H9 (cell line): Measurements from ENCODE around the gene DDX47. TPM values are rescaled to one million over a fixed set of nuclear protein-coding genes. Genes with fewer than 3 reads are reported as not detected.

Experiments
- DNase-seq: peaks from one replicate; pipeline ENCODE4 v3.0.0-alpha.2; 2017
- H2AFZ ChIP-seq: one replicate; pipeline ENCODE4 v1.6.1; 2013; ENCODE audit warnings: mild to moderate bottlenecking, low read length, control low read depth, moderate library complexity
- H2AK5ac ChIP-seq: 2 replicates; pipeline ENCODE4 v1.6.1; 2013; ENCODE audit warnings: low read length, control low read depth, mixed read lengths; ENCODE audit not compliant: insufficient read length
- H2BK120ac ChIP-seq: one replicate; pipeline ENCODE4 v1.6.1; 2013; ENCODE audit warnings: low read depth, mild to moderate bottlenecking, low read length, control low read depth, inconsistent platforms; ENCODE audit not compliant: poor library complexity, severe bottlenecking
- H2BK12ac ChIP-seq: 2 replicates; pipeline ENCODE4 v1.6.1; 2013; ENCODE audit warnings: low read length, control low read depth, mixed read lengths, low read depth; ENCODE audit not compliant: insufficient read length
- H2BK15ac ChIP-seq: 2 replicates; pipeline ENCODE4 v1.6.1; 2013; ENCODE audit warnings: low read depth, low read length, control low read depth
- H2BK20ac ChIP-seq: one replicate; pipeline ENCODE4 v1.6.1; 2013; ENCODE audit warnings: low read depth, mild to moderate bottlenecking, low read length, control low read depth, inconsistent platforms; ENCODE audit not compliant: poor library complexity, severe bottlenecking
- H2BK5ac ChIP-seq: 2 replicates; pipeline ENCODE4 v1.6.1; 2013; ENCODE audit warnings: low read length, control low read depth, mixed read lengths; ENCODE audit not compliant: insufficient read length
- H3K14ac ChIP-seq: 2 replicates; pipeline ENCODE4 v1.6.1; 2013; ENCODE audit warnings: low read length, control low read depth; ENCODE audit not compliant: insufficient read depth
- H3K18ac ChIP-seq: 2 replicates; pipeline ENCODE4 v1.6.1; 2013; ENCODE audit warnings: low read depth, mild to moderate bottlenecking, mixed read lengths, low read length, control low read depth; ENCODE audit not compliant: insufficient read length
- H3K23ac ChIP-seq: 2 replicates; pipeline ENCODE4 v1.6.1; 2013; ENCODE audit warnings: low read length, control low read depth, mixed read lengths, low read depth; ENCODE audit not compliant: insufficient read length
- H3K23me2 ChIP-seq: 2 replicates; pipeline ENCODE4 v1.6.1; 2013; ENCODE audit warnings: low read depth, mild to moderate bottlenecking, mixed read lengths, low read length, control low read depth; ENCODE audit not compliant: insufficient read length, poor library complexity, severe bottlenecking
- H3K27ac ChIP-seq: 2 replicates; pipeline ENCODE4 v1.5.1; 2013; ENCODE audit warnings: low read length, control low read depth, mixed read lengths, low read depth; ENCODE audit not compliant: insufficient read length
- H3K27me3 ChIP-seq: 2 replicates; pipeline ENCODE4 v1.6.1; 2013; ENCODE audit warnings: low read length, control low read depth, inconsistent platforms; ENCODE audit not compliant: insufficient read depth
- H3K4ac ChIP-seq: 2 replicates; pipeline ENCODE4 v1.6.1; 2013; ENCODE audit warnings: low read depth, mild to moderate bottlenecking, control low read depth, inconsistent platforms, low read length, moderate library complexity
- H3K4me1 ChIP-seq: 2 replicates; pipeline ENCODE4 v1.6.1; 2013; ENCODE audit warnings: low read length, control low read depth, inconsistent platforms; ENCODE audit not compliant: insufficient read depth
- H3K4me2 ChIP-seq: 2 replicates; pipeline ENCODE4 v1.6.1; 2013; ENCODE audit warnings: low read length, control low read depth, mixed read lengths; ENCODE audit not compliant: insufficient read length, insufficient read depth
- H3K56ac ChIP-seq: 2 replicates; pipeline ENCODE4 v1.6.1; 2013; ENCODE audit warnings: low read depth, mild to moderate bottlenecking, mixed read lengths, low read length, control low read depth; ENCODE audit not compliant: insufficient read length
- H3K79me1 ChIP-seq: 2 replicates; pipeline ENCODE4 v1.6.1; 2013; ENCODE audit warnings: low read depth, mild to moderate bottlenecking, moderate library complexity, low read length, control low read depth, inconsistent platforms; ENCODE audit not compliant: insufficient read depth, poor library complexity, severe bottlenecking
- H3K79me2 ChIP-seq: 2 replicates; pipeline ENCODE4 v1.6.1; 2013; ENCODE audit warnings: low read length, control low read depth, inconsistent platforms; ENCODE audit not compliant: insufficient read depth
- H3K9ac ChIP-seq: 2 replicates; pipeline ENCODE4 v1.6.1; 2013; ENCODE audit warnings: low read length, control low read depth, mixed read lengths; ENCODE audit not compliant: insufficient read length; ENCODE audit errors: extremely low read depth
- H3K9me3 ChIP-seq: one replicate; pipeline ENCODE4 v1.6.1; 2013; ENCODE audit warnings: low read depth, low read length, inconsistent platforms; ENCODE audit not compliant: control insufficient read depth
- H3T11ph ChIP-seq: one replicate; pipeline ENCODE4 v1.6.1; 2013; ENCODE audit warnings: mild to moderate bottlenecking, low read length, control low read depth, inconsistent platforms
- H4K20me1 ChIP-seq: one replicate; pipeline ENCODE4 v1.6.1; 2013; ENCODE audit not compliant: control insufficient read depth, insufficient read length, insufficient read depth
- H4K5ac ChIP-seq: 2 replicates; pipeline ENCODE4 v1.6.1; 2013; ENCODE audit warnings: low read depth, mild to moderate bottlenecking, mixed read lengths, low read length, control low read depth; ENCODE audit not compliant: insufficient read length
- H4K8ac ChIP-seq: replicated peaks from 2 replicates; pipeline ENCODE4 v1.6.1; 2013; ENCODE audit warnings: low read length, control low read depth, mixed read lengths, low read depth; ENCODE audit not compliant: insufficient read length
- H4K91ac ChIP-seq: 2 replicates; pipeline ENCODE4 v1.6.1; 2013; ENCODE audit warnings: low read depth, mild to moderate bottlenecking, moderate library complexity, mixed read lengths, low read length, control low read depth; ENCODE audit not compliant: insufficient read length
- H3K27ac Mint-ChIP-seq, 3 experiments: 2 replicates in 2 of 3; 3 replicates in 1 of 3; pipeline ENCODE4 v1.8.0; 2020 to 2021; ENCODE audit warnings: mixed read lengths in 3 of 3, mild to moderate bottlenecking in 1 of 3, moderate library complexity in 1 of 3
- H3K27me3 Mint-ChIP-seq: 2 replicates; pipeline ENCODE4 v1.8.0; 2021; ENCODE audit warnings: low read depth, mild to moderate bottlenecking, moderate library complexity, mixed read lengths
- H3K36me3 Mint-ChIP-seq, 3 experiments: 2 replicates in 2 of 3; 3 replicates in 1 of 3; pipeline ENCODE4 v1.8.0; 2020 to 2021; ENCODE audit warnings: low read depth in 3 of 3, mixed read lengths in 3 of 3; ENCODE audit not compliant: insufficient read depth in 1 of 3
- H3K4me1 Mint-ChIP-seq, 2 experiments: 2 replicates each; pipeline ENCODE4 v1.8.0; 2020; ENCODE audit warnings: mixed read lengths in 2 of 2
- H3K4me3 Mint-ChIP-seq, 2 experiments: 2 replicates in 1 of 2; 3 replicates in 1 of 2; pipeline ENCODE4 v1.8.0; 2020 to 2021; ENCODE audit warnings: mild to moderate bottlenecking in 2 of 2, mixed read lengths in 2 of 2, moderate library complexity in 1 of 2
- H3K9me3 Mint-ChIP-seq, 2 experiments: 2 replicates in 1 of 2; 3 replicates in 1 of 2; pipeline ENCODE4 v1.8.0; 2020; ENCODE audit warnings: mild to moderate bottlenecking in 2 of 2, mixed read lengths in 2 of 2, moderate library complexity in 1 of 2
- CTCF ChIP-seq: fragments of 200-600 bp; sonication (generic); conservative IDR thresholded peaks from 3 replicates; pipeline ENCODE4 v1.8.0; 2021; ENCODE audit warnings: antibody characterized with exemption, mild to moderate bottlenecking
- WGBS: extraction: QIAGEN DNeasy Blood & Tissue Kit; methylation state at CpG from one replicate; pipeline ENCODE4 v1.1.7; 2013; ENCODE audit warnings: missing lambda C conversion rate, low lambda C conversion rate, mixed read lengths; ENCODE audit not compliant: insufficient read length; ENCODE audit errors: extremely low coverage; 5-methylcytosine and 5-hydroxymethylcytosine counted together
- total RNA-seq: library from RNA; stranded (reverse); gene quantifications from 2 replicates; pipeline ENCODE4 v1.2.1, GENCODE V29; 2021

Gene DDX47
- total RNA-seq, 1 experiment from 2014 or later = 78.2 TPM

GRCh38 chr12:12818701-12819100 lies 5.6 kb downstream of the DDX47 start:
- Histone ChIP-seq H4K8ac (no peak overlapping the region), H2AFZ (no peak overlapping the region), H2AK5ac (no peak overlapping the region), H2BK120ac (no peak overlapping the region), H4K5ac (no peak overlapping the region), H2BK12ac (no peak overlapping the region), H3K56ac (no peak overlapping the region), H3K4ac (no peak overlapping the region), H3K4me1 (no peaks in the 10 kb centered on the region), H3K4me2 (no peak overlapping the region), H2BK5ac (no peak overlapping the region), H3K14ac (no peak overlapping the region), H3K79me1 (peaks cover 9% of the 10 kb centered on the region), H3K18ac (no peak overlapping the region), H4K20me1 (no peaks in the 10 kb centered on the region), H2BK15ac (no peak overlapping the region), H4K91ac (no peak overlapping the region), H3K9me3 (no peaks in the 10 kb centered on the region), H3K23me2 (peaks cover 3% of the 10 kb centered on the region), H2BK20ac (no peak overlapping the region), H3K9ac (no peak overlapping the region), H3K27me3 (no peaks in the 10 kb centered on the region), H3K23ac (no peak overlapping the region), H3K79me2 (peaks cover 9% of the 10 kb centered on the region; the same call in 1 of the 2 replicates), H3T11ph (no peak overlapping the region), H3K27ac (no peak overlapping the region)
- no peaks in the 10 kb centered on the region for H3K9me3 Mint-ChIP-seq
- WGBS = no CpG with 5 or more reads among the region's 4 CpGs
- no peaks in the 10 kb centered on the region for H3K27me3 Mint-ChIP-seq
- H3K36me3 Mint-ChIP-seq = peaks cover 29 to 55% (median 47%) of the 10 kb centered on the region in 3 experiments
- H3K4me1 Mint-ChIP-seq = peaks cover 7 to 66% of the 10 kb centered on the region in 2 experiments
- no peak overlapping the region for H3K27ac Mint-ChIP-seq
- H3K4me3 Mint-ChIP-seq = no peak overlapping the region
- no peak for TF ChIP-seq CTCF
- DNase-seq = no peak
